ENCODE data around the gene RAB31.

DNA sequence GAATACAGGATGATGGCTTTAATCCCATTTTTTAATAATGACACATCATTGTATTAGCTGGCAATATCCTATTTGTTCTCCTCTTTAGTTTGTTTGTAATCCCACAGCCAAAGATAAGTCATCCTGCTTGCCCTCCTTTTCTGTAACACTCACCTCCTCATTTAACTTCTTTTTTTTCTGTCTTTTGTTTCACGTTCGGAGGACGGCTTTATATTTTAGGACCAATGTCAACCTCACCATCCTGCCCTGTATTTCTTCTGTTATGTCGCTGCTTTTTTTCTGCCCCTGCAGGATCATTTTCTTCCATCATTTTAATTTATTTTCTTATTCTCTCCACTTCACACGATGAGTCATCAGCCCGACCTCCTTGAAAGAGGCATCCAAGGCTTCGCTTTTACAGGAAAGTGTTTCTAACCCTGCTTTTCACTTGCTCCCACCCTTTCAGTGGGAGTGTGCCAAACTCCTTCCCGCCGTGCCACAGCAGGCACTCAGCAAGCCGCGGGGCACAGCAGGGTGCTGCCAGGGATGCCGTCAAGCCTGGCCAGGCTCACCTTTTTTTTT lies 11.4 kb downstream of the RAB31 start:
- TF ChIP-seq POLR2A (IDR thresholded peaks at IDR 0.05) (no peak), CTCF (IDR thresholded peaks at IDR 0.05) (no peak)

Measured in tibial nerve (tissue), 3 donors.